Retina (tissue), 1 donor: ENCODE results near the gene SIX3.
A peak's percentile ranks its signal among the peaks of the same experiment; 100 is the strongest.

ENCODE experiments used
- DNase-seq: peaks from one replicate; pipeline ENCODE4 v3.0.0-alpha.2; 2016

Gene SIX3

GRCh38 chr2:44944102-44944951 lies 2.8 kb downstream of the SIX3 start:
- peak; percentile 71 for DNase-seq

GRCh38 chr2:44944952-44945612 lies 3.6 kb downstream of the SIX3 start:
- peak; percentile 63 for DNase-seq

- DNase-seq, result peak; percentile 67
Measured at GRCh38 chr2:44945676-44946371, 4.3 kb downstream of the SIX3 start.

GRCh38 chr2:44946372-44947027 lies 5.0 kb downstream of the SIX3 start:
- no peak for DNase-seq

GRCh38 chr2:44947028-44947375 lies 5.5 kb downstream of the SIX3 start:
- DNase-seq, result no peak

- peak; percentile 80 for DNase-seq
Measured at GRCh38 chr2:44948565-44949328, 7.2 kb downstream of the SIX3 start.

- peak; percentile 95 for DNase-seq
Measured at GRCh38 chr2:44949329-44950151, 8.0 kb downstream of the SIX3 start.

- DNase-seq, result peak; percentile 54
Measured at GRCh38 chr2:44950646-44951045, 9.1 kb downstream of the SIX3 start.

- no peak for DNase-seq
Measured at GRCh38 chr2:44951124-44951523, 9.6 kb downstream of the SIX3 start.

GRCh38 chr2:44951714-44952113 lies 10.2 kb downstream of the SIX3 start:
- peak; percentile 85 for DNase-seq

- peak; percentile 94 for DNase-seq
Measured at GRCh38 chr2:44952143-44952805, 10.8 kb downstream of the SIX3 start.

- peak; percentile 80 for DNase-seq
Measured at GRCh38 chr2:44952806-44953498, 11.4 kb downstream of the SIX3 start.

GRCh38 chr2:44953499-44953883 lies 12.0 kb downstream of the SIX3 start:
- DNase-seq, result no peak

GRCh38 chr2:44954447-44954888 lies 13.0 kb downstream of the SIX3 start:
- peak; percentile 80 for DNase-seq

GRCh38 chr2:44954889-44955592 lies 13.5 kb downstream of the SIX3 start:
- no peak for DNase-seq

- peak; percentile 96 for DNase-seq
Measured at GRCh38 chr2:44955593-44956392, 14.3 kb downstream of the SIX3 start.

GRCh38 chr2:44956843-44957242 lies 15.3 kb downstream of the SIX3 start:
- no peak for DNase-seq

GRCh38 chr2:44957656-44958327 lies 16.3 kb downstream of the SIX3 start:
- no peak for DNase-seq
